HG02973 (cell line): ENCODE data around the gene C22orf42.
"Not testable (repeated sequence)": the region's sequence is repeated elsewhere in the genome, so short reads cannot be mapped to it uniquely, and the experiment has no call there.

Experiments
- ATAC-seq: cut with Tn5 transposase; IDR thresholded peaks from one replicate; pipeline ENCODE4 v1.9.1; 2021; ENCODE audit warnings: moderate library complexity; ENCODE audit not compliant: unreplicated experiment

C22orf42 gene, protein sequence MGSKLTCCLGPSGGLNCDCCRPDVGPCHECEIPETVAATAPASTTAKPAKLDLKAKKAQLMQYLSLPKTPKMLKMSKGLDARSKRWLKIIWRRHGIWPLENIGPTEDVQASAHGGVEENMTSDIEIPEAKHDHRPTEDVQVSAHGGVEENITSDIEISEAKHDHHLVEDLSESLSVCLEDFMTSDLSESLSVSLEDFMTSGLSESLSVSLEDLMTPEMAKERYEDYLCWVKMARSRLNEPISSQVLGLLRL

DNA sequence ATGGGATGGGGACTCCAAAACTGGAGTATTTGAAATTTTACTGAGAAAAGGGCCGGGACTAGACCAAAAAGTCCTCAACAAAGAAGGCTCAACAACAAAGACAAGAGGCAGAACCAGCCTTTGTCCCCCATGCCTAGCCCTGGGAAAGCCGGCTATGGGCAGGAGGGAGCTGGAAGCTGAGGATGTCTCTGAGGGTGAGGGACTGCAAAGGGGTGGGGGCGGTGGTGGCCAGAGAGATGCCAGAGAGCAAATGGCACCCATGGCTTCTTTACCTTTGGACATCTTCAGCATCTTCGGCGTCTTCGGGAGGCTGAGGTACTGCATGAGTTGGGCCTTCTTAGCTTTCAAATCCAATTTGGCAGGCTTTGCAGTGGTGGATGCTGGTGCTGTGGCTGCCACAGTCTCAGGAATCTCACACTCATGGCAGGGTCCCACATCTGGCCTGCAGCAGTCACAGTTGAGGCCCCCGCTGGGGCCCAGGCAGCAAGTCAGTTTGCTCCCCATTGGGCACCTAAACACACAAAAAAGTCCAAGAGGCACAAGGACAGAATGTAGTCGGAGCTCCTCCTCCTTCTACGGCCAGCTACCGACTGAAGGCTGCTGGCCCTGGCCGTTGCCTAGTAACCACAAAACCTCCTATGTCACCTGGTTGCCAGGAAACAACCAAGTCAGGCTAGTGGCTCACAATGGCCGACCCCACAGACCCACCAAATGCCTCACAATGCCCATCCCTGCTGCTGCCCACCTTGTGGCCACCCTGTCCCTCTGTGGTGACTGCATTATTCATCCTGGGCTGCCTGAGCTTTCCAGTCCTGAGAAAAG lies at the start of gene C22orf42:
TSS of gene C22orf42 (minus strand) at position 592 of the 822 bp plus-strand sequence. CDS start at position 504, 88 bp downstream.
- ATAC-seq, result no peak

DNA sequence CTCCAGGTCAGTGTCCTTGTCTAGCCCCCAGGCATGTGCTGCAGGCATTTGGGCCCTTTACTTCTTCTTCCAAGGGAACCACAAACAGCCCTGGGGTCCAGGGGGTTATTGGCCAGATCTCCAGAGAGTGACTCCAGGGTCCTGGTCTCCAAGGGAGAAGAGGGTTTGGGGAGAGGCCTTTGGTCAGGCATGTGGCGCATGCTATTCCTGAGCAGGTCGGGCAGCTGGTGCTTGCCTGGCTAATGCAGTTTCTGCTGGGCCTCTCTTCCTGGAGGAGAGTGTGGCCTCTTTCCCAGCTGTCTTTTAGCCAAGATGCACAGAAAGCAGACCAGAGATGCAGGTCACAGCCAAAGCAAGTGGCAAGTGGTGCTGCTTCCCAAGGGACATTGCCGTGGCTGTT lies 49.6 kb upstream of the C22orf42 start:
- ATAC-seq, result no peak

DNA sequence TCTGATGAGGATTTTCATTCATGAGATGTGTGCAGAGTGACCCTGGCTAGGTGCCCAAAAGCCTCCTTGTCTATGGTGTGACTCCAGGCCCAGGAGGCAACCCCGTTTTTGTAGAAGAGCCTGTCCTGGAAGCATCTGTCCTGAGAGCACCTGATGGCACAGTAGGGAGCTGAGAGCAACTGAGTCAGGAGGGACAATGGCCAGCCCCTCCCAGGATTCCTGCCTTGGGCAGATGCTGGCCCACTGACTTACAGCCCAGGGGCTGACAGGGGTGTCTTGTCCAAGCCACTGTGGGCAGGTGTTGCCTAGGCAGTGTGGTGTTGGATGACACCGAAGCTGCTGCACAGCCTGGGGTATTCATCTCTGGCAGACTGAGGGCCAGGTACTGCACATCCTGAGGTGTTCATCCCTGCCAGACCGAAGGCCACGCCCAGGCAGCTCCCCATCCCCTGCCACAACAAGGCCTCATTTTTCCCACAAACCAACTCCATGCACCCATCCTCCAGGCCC lies 48.9 kb upstream of the C22orf42 start:
- no peak for ATAC-seq

DNA sequence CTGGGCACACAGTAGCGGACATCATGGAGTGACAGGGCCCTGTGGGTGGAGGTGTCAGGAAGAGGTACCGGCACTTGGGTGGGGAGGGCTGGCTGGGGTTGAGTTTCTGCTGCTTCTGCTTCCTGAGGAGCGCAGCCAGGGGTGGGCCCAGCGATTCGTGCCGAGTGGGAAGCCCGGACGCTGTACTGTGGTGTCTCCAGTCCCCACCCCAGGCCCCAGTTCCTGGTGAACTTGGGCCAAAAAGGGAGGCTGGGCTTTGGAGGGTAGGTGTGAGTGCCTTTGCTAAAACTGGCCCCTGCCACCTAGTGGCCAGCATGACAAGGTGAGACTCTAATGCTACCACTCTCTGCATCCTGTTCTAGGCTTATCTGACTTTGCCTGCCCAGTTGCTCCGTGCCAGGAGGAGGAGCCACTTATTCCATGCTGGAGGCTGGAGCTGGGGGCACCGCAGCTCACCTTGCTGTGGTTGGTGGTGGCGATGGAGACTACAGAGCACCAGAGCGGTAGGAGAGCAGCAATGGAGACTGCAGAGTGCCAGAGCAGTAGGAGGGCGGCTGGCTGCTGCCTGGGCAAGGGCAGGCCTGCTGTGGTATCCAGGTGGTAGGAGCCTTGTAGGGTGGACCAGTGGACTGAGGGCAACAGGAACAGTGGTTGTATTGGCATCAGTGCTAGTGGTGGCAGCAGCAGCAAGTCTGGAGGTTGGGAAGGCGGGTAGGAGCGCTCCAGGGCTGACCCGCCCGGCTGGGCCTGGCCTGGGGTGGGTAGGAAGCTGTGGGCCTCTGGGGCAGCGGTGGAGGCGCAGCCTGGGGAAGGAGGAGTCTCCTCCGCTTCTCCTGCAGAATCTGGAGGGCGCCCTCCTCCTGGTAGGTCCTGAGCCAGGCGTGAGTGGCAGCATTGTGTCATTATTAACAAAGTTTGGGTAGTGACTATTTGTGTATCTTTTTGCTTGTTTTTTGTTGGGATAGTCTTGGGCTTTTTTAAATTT lies 48.0 kb upstream of the C22orf42 start:
- no peak for ATAC-seq

DNA sequence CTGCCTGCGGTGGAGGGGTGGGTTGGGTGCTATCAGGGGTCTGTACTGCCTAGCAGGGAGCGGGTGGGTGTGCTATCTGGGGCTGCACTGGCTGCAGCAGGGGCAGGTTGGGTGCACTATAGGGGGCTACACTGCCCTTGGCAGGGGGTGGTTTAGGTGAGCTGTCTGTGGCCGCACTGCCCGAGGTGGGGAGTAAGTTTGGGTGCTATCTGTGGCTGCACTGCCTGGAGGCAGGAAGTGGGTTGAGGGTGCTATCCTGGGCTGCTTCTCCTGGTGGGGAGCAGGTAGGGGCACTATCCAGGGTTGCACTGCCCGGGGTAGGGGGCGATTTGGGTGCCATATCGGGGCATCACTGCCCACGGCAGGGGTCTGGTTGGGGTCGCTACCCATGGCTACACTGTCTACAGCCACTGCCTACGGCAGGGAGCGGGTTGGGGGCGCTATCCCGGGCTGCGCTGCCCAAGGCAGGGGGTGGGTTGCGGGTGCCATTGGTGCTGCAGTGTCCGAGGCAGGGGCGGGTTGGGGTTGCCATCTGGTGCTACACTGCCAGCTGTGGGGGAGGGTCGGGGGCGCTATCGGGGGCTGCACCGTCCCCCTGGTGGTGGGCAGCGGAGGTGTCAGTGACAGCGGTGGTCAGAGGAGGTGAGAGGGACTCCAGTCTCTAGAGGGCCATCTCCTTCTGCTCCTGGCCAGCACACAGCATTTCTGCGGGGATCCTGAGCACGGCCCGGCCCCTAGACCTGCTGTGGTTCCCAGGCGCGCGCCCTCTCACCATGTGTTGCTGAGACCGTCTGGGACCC lies 47.1 kb upstream of the C22orf42 start:
- ATAC-seq, result no peak

DNA sequence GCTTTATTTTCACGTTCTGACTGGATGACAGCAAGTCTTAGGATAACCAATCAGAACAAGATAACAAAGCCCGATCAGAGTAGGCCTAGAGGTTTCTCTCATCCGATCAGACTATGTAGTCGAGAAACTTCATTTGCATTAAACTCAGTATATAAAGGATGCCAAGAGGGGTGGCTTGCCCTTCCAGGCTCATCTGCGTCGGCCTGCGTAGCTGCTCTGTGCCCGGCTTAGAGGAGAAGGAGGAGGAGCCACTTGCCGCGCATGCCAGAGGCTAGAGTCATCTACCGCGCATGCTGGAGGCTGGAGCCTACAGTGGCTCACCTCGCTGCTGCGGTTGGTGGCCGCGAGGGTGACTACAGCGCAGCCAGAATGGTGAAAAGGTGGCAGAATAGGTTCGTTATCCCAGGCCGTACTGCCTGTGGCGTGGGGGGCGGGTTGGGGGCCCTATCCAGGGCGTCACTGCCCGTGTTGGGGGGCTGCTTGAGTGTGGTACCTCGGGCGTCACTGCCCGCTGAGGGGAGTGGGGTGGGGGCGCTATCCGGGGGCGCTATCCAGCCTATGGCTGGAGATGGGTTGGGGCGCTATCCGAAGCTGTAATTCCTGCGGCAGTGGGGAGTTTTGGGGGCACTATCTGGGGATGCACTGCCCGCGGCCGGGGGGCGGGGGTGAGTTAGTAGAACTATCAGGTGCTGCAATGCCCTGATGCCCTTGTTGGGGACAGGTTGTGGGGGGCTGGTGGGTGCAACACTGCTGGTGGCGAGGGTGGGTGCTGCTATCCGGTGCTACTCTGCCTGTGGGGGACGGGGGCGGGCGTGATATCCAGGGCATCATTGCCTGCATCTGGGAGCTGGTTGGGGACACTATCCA lies 46.0 kb upstream of the C22orf42 start, which contains the start of gene RFPL2:
TSS of gene RFPL2 (minus strand) at position 218 of the 867 bp plus-strand sequence. CDS start 2,622 bp downstream, outside the sequence.
- ATAC-seq, result no peak

DNA sequence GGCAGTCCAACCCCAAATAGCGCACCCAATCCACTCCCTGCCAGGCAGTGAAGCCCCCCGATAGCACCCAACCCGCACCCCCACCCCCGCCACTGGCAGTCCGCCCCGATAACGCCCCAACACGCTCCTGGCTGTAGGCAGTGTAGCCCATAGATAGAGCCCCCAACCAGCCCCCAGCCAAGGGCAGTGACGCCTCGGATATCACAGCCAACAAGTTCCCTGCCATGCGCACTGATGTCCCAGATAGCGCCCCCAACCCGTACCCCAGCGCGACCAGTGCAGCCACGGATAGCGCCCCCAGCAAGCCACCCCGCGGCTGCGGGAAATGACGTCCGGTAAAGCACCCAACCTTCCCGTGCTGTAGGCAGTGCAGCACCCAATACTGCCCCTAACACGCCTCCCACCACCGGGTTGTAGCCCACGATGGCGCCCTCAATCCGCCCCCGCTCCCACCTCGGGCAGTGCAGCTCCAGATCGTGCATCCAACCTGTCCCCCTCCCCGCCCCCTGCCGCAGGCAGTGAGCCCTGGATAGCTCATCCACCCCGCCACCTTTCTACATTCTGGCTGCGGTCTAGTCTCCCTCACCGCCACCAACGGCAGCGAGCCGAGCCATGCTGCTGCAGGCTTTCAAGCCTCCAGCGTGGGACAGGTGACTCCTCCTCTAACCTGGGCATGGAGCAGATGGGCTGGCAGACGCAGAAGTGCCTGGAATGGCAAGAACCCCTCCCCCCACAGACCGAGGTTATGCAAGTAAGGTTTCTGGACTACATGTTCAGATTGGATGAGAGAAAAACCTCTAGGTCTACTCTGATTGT lies 45.1 kb upstream of the C22orf42 start:
- ATAC-seq, result no peak

DNA sequence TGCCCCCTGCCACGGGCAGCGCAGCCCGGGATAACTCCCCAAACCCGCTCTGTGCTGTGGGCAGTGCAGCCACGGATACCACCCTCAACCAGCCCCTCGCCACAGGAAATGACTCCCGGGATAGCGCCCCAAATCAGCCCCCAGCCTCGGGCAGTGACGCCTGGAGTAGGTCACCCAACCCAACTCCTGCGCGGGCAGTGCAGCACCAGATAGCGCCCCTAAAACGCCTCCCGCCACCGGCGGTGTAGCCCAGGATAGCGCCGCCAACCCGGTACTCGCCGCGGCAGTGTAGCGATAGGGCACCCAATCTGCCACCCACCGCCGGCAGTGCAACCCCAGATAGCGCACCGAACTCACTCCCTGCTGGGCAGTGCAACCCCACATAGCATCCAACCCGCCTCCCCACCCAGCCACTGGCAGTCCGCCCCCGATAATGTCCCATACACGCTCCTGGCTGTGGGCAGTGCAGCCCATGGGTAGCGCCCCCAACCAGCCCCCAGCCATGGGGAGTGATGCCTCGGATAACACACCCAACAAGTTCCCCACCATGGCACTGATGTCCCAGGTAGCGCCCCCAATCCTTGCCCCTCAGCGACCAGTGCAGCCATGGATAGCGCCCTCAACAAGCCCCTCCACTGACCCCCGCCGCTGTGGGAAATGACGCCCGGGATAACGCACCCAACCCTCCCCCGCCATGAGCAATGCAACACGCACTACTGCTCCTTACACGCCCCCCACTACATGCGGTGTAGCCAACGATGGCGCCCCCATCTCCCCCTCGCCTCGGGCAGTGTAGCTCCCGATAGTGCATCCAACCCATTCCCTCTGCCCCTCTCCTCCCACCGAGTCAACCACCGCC lies 44.3 kb upstream of the C22orf42 start:
- ATAC-seq, result no peak

DNA sequence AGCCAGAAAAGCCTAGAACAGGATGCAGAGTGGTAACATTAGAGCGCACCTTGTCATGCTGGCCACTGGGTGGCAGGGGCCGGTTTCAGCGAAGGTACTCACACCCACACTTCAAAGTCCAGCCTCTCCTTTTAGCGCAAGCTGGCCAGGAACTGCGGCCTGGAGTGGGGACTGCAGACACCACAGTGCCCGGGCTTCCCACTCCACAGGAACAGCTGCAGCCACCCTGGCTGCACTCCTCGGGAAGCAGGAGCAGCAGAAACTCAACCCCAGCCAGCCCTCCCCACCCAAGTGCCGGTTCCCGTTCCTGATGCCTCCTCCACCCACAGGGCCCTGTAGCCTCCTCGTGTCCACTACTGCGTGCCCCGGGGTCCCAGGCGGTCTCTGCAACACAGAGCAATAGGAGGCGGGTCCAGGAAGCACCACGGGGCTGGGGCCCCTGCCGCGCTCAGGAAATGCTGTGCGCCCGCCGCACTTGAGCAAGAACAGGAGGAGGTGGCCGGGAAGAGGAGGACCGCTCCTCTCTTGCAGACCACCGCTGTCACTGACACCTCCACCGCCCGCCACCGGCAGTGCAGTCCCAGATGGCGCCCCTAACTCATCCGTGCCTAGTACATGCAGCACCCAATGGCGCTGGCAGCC lies 43.6 kb upstream of the C22orf42 start:
- ATAC-seq, result no peak

DNA sequence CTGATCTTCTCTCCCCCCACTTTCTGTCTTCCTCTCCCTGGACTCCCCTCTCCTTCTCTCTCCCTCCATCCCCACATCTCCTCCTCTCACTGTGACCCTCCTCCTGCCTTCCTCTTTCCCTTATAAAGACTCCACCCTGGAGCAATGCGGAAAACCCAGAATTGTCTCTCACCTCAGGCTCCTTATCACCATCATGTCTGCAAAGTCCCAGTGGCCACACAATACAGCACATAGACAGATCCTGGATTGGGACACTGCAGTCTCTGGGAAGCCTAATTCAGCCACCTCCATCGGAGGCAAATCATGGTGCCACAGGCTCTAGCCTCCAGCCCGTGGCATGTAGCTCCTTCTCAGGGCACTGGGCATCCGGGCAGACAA lies 43.0 kb upstream of the C22orf42 start:
- no peak for ATAC-seq

DNA sequence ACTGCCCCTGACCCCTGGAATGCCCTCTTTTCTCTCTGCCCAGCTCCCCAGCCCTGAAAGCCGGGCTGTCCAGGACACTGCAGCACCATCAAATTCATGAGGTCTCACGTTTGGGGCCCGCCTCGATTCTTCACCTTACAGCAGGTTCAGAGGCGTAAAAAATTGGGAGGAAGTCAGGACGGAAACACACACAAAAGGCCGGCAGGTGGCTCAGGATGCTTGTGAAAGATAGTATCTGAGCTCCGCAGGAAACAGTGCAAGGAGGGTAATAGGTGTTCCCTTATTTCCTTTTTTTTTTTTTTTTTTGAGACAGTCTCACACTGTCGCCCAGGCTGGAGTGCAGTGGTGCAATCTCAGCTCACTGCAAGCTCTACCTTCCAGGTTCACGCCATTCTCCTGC lies 41.6 kb upstream of the C22orf42 start:
- no peak for ATAC-seq

DNA sequence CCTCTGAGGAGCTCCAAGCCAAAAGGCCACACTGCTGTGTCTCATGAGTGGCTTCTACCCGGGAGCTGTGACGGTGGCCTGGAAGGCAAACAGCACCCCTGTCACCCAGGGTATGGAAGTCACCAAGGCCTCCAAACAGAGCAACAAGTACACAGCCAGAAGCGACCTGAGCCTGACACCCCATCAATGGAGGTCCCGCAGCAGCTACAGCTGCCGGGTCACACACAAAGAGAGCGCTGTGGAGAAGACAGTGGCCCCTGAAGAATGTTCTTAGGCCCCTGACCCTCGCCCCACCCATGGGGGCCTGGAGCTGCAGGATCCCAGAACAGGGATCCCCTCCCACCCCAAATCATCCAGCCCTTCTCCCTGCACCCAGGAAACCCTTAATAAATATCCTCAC lies 40.9 kb upstream of the C22orf42 start:
- ATAC-seq, result no peak

DNA sequence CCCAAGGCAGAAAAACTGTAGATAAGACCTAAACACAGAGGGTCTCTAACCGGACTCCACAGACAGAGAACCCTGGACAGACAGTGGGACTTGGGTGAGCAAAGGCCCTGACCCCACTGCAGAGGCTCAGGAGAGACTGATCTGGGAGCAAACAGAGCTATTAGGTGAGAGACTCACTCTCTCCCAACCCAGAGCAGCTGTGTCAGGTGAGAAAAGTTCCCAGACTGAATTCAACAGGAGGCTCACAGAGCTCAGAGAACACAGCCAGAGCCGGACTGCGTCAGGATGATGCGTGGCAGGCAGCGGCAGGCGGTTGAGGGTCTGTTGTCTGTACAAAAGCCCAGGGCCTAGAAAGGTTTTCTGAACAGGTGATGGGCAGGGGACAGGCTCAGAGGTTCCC lies 40.2 kb upstream of the C22orf42 start:
- no peak for ATAC-seq

DNA sequence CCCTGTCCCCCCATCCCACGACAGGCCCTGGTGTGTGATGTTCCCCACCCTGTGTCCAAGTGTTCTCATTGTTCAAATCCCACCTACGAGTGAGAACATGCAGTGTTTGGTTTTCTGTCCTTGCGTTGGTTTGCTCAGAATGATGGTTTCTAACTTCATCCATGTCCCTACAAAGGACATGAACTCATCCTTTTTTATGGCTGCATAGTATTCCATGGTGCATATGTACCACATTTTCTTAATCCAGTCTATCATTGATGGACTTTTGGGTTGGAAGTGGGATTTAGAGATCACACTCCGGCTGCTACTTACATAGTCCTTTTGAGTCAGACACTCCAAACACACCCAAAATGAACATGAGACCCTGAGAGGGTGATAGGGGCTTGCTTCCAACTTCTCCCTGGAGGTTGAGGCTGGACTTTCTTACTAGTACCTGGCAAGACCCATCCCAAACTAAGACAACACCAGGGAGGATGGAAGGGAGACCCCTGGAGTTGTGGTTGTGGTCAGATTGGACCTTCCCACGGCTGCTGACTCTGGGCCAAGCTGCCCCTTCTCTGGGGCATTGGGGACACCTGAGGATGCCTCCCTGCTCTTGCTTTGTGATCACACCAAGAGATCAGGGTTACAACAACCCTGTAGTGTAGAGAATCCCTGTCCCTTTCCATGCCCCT lies 38.6 kb upstream of the C22orf42 start:
- ATAC-seq, result not testable (repeated sequence)

DNA sequence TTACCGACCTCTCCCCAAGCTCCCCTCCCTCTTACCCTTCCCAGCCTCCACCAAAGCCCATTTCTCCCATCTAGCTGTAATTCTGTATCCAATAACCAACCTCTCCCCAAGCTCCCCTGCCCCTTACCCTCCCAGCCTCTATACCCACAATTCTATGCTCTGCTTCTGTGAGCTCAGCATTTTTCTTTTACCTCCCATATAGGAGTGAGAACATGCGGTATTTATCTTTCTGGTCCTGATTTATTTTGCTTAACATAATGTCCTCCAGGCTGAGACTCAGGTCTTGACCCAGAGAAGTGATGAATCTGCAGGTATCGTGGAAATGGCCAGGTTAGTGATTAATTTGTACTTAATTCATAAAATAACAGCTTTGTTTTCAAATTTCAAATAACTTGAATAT lies 36.8 kb upstream of the C22orf42 start:
- not testable (repeated sequence) for ATAC-seq

DNA sequence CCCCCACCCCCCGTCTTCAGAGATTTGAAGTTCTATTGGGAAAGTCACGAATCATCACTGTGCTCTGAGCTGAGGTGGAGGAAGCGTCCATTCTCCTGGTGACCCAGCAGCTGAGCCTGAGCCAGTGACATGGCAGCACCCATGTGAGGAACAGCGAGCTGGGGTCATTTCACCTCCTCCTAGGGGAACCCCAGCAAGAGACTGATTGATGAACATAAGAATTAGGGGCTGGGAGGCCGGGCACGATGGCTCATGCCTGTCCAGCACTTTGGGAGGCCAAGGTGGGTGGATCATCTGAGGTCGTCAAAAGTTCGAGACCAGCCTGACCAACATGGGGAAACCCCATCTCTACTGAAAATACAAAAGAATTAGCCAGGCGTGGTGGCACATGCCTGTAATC lies 34.2 kb upstream of the C22orf42 start:
- not testable (repeated sequence) for ATAC-seq
